GDM1 (cell line): Measurements from ENCODE around the gene STEAP3.

ENCODE experiments used
- DNase-seq: peaks from one replicate; lab custom pipeline; 2025; lab: John Stamatoyannopoulos, UW

Gene STEAP3

GRCh38 chr2:119294671-119295070, 71.0 kb downstream of the STEAP3 start:
- DNase-seq = no peak

- no peak for DNase-seq
Measured at GRCh38 chr2:119295688-119296375, 72.2 kb downstream of the STEAP3 start.

GRCh38 chr2:119301413-119301812, 77.8 kb downstream of the STEAP3 start:
- no peak for DNase-seq

GRCh38 chr2:119304847-119305246, 81.2 kb downstream of the STEAP3 start:
- DNase-seq = no peak

- no peak for DNase-seq
Measured at GRCh38 chr2:119305497-119306195, 82.0 kb downstream of the STEAP3 start.

- DNase-seq = no peak
Measured at GRCh38 chr2:119306196-119306590, 82.6 kb downstream of the STEAP3 start.

- no peak for DNase-seq
Measured at GRCh38 chr2:119307419-119308140, 83.9 kb downstream of the STEAP3 start.

- no peak for DNase-seq
Measured at GRCh38 chr2:119308793-119309330, 85.2 kb downstream of the STEAP3 start.

- no peak for DNase-seq
Measured at GRCh38 chr2:119311371-119311770, 87.7 kb downstream of the STEAP3 start.

- DNase-seq = no peak
Measured at GRCh38 chr2:119311831-119312230, 88.2 kb downstream of the STEAP3 start.
